GM21717 (cell line): ENCODE measurements around the gene INPP5K.
"Not testable (repeated sequence)": the region's sequence is repeated elsewhere in the genome, so short reads cannot be mapped to it uniquely, and the experiment has no call there.

Source experiments
- ATAC-seq: cut with Tn5 transposase; IDR thresholded peaks from one replicate; pipeline ENCODE4 v1.9.1; 2021; ENCODE audit warnings: mild to moderate bottlenecking, moderate library complexity; ENCODE audit not compliant: unreplicated experiment

The INPP5K gene

DNA sequence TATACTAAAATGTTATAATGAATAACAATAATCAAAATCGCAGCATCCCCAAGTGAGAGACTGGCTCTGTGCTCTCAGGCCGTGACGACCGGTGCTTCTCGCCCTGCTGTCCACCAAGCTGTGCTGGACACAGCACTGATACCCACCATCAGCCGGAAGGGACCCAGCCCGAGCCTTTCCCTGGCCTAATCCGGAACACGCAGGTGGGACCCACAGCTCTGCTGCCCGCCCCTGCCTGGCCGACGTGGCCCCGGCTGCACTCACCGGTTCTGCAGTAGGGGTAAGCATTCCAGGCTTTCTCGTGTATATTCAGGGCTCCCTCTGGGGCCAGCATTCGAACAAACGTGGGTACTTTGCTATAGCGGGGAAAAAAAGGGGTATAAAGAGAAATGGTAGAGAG, 31.6 kb upstream of the INPP5K start:
- no peak for ATAC-seq

DNA sequence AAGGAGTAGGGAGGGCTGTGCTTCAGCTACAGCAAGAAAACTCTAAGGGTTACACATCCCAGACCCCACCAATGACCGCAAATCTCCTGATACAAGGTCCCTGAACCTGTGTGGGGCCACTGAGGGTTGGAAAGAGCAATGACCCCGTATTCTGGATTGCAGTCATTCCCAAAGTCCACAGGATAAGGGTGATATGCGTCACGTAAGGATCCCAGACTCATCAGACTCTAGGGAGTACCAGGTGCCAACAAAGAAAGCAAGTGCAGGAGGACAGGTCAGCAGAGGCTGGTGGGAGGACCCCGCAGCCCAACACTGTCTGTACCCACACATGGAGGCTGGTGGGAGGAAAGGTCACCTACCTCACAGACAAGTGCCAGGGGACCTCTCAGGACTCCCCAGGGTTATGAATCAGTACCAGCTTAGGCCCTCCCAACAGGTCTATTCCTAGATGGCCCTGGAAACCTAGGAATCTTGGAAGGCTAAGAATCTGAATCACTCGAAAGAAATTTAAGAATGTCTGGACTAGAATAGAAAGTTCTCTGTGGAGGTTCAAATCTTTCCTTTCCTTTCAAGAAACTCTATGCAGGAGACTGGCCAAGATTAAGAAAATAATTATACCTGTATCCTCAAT, 30.0 kb upstream of the INPP5K start:
- ATAC-seq: no peak

DNA sequence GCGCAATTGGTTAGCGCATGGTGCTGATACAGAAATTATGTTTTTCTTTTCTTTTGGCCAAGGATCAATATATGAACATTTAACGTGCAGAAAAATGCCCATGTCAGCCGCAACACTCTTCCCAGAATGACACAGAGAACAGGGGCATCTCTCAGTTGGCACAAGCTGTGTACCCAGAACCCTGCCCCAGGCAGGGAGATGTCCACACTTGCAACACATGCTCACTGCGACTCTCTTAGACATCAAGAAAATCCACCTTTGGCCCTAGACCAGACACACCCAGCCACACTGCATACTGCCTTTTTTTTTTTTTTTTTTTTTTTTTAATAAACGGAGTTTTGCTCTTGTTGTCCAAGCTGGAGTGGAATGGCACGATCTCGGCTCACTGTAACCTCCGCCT, 29.2 kb upstream of the INPP5K start:
- ATAC-seq: no peak

DNA sequence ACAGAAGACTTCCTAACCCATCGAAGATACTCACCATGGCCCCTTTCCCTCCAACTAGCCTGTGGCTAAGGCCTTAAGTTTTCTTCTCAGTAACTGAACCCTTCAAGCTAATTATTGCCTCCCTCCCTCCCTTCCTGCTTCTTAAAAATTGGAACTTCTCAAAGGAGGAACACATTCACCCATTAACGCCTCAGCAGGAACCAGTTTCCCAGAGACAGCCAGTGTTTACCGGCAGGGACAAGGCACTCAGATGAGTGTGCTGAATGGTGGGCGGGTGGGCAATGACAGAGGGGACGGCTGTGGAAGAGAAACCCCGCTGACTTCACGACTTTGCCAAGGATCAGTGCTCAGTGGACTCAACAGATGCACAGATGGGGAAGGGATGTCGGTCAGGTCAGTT, 25.9 kb upstream of the INPP5K start:
- no peak for ATAC-seq

DNA sequence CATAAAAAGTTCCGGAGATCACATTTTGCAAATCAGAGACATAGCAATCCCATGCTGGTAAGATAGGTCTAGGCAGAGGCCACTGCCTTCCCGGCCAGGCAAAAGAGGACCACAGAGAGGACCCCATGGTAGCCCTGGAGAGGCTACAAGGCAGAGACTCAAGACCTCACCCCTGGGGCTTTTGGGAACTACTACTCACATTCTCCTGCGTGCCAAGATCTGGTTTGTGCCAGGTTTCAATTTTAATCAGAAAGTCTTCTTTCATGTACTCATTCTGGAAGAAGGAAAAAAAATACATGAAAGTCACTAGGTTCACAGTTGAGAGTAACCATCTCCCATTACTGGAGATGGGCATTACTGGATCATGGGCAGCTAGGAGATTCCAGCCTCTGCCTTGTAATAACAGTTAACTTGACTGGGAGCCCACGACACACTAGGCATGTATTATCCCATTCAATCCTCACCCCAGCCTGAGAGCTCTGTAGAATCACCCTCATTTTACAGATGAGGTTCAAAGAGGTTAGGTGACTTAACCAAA, 25.0 kb upstream of the INPP5K start:
- ATAC-seq: no peak

DNA sequence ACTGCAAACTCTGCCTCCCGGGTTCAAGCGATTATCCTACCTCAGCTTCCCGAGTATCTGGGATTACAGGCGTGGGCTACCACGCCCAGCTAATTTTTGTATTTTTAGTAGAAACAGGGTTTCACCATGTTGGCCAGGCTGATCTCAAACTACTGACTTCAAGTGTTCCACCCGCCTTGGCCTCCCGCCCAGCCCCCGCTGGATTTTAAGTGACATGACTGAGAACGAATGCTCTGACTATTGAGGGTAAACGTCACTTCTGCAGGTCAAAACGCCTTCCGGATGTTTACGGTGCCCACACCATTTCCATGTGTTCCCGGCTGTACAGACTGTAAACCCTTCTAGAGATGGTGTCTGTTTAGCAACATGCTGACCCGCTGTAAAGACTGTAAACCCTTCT, 23.4 kb upstream of the INPP5K start:
- ATAC-seq: no peak

DNA sequence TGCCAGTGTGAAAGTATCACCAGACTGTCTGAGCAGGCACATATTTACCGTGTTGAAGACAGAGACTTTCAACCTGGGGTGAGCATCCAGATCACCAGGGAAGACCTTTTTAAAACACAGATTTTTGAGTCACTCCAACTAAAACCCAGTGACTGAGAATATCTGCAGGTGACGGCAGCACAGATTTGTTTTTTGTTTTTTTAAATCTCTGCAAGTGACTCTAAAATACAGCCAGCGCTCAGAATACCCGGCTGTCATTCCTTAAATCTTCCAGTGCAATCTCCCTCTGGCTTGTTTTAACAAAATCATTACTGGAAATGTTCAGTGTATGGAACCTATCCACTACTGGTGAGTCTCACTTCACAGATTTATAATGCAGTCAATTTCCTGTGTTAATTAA, 19.3 kb upstream of the INPP5K start:
- ATAC-seq: no peak

DNA sequence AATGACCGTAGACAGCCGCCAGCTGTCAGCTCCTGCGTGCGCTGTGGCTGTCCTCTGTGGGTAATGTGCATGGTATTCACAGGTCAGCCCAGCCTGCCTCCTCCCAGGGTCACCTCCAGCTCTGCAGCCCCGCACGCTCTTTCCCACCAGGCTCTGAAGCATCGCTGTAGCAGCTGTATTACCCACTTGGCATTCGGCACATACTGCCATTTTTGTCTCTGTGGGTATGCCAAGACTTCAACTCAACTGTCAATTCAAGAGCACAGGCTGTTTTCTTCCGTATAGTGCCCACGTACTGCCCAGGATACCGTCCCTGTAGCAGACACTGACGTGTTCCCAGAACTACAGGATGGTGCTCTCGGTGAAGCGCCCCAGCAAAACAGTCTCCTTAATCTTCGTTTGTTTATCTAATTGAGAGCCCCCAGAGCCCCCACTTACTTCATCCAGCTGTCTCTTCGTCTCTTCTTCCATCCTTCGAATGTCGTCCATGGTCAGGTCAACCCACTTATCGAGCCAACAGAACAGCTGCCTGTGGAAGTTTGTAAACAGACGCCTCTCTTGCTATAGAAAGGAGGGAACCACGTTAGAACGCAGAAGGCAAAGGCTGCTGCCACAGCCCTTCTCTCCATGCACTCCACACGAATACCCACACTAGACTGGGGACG, 17.4 kb upstream of the INPP5K start:
- ATAC-seq: no peak

DNA sequence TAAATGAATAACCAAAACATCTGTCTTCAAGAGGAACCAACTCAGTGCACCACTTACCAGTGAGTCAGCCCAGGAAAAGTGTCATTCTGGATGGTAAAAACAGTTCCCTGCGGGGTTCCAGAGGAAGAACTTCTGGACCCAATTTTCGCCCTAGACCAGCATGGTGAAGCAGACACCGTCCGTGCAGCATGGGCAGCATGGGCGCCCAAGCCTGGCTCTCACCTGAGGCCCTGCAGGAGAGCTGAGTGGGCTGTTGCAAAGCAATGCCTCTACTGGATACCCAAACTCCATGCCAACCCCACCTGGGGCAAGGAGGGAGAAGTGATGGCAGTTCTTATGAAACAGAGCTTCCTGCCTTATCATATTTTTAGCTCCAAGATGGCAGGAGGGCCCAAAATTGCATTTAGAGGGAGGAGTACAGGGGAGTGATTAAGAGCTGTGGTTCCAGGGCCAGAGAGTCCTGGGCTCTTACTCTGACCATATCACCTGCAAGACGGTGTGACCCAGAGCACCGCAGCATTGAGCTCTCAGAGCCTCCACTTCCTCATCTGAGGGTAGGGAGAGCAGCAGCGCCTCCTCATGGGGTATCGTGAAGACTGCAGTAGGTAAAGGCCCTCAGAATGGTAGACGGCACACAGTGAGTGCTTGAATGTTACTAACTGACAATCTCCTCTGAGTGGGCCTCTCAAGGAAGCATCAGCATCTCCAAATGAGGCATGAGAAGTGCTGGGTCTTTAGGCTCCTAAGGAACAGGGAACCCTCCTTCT, 16.6 kb upstream of the INPP5K start:
- ATAC-seq: no peak

DNA sequence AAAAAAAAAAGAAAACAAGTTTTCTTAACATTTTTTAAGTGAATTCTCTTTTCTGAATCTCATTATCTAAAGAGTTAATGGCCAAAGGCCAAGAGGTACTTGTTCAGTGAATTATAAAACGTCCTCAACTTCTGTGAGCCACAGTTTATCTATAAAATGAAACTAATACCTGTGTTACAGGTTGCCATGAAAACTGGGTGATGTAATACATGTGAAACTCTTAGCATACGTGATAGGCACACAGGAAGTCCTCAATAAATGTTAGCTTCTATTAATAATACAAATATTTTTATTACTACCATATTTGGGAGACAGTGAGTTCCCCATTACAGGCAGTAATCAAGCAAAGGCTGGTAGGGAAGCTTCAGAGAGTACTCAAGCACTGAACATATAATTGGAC, 13.5 kb upstream of the INPP5K start:
- ATAC-seq: no peak

DNA sequence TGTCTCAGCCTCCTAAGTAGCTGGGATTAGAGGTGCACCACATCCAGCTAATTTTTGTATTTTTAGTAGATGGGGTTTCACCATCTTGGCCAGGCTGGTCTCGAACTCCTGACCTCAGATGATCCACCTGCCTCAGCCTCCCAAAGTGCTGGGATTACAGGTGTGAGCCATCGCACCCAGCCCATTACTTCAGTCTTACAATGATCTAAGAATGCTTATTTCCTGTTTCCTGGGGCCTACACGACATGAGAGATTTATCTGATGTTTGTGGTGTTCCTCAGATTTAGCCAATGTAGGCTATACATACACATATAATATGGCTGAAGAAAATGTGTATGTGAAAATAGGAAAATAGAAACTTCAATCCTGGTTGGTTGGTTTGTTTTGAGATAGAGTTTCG, 10.5 kb upstream of the INPP5K start:
- ATAC-seq: not testable (repeated sequence)

DNA sequence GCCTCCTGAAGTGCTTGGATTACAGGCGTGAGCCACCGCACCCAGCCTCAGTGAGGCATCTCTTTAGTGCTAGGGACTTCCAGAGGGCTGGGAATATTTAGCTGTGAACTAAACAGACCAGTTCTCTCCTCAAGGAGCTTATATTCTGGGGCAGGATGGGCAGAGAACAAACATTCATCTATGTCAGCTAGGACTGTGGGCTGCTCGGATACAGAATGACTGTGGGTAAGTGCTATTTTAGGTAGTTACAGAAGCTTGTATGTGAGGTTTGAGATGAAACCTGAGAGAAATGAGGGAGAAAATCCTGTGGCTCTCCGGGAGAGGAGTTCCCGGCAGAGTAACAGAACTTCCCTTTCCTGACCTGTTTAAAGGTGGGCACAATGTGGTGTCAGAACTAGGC, 6.2 kb upstream of the INPP5K start:
- no peak for ATAC-seq

DNA sequence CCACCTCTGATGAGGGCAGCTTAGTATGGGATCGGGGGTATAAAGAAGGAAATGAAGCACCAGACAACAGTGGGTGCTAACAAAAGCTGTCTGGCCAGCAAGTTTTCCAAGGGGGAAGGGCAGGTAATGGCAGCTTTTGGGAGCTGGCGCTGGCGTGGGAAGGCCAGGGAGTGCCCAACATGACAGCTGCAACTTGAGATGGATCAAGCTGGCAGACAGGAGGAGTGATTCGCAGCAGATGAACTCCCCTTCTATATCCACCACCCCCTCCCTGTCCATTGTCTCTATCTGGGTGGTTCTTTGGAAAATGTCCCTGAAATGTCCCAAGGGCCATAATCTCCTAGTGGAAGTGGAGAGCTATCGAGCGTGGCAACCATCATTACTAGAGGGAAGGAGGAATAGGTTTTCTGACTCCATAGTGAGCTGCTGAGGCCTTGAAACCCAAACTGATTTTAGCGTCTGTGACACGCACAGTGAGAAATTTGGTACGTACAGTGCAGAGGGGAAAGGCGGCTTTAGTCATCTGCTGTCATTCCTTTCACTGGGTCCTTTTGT, 4.8 kb upstream of the INPP5K start:
- no peak for ATAC-seq

DNA sequence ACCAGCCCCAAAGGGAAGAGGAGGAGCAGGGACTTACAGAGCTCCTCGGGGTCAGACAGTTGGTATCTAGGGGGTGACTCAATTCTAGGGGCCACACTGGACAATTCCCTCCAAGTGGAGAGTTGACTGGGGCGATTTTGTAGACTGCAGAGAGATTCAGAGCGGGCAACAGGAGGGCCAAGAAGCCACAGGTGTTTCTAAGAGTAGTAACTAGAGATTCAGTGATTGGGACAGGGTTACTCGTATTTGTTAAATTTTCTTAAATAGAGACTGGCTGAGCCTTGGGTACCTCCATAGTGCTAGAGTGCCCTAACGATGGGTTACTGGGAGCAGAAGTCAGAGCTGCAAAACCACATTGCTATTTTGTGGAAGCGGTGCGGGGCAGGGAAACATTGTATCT, 3.3 kb upstream of the INPP5K start:
- no peak for ATAC-seq

DNA sequence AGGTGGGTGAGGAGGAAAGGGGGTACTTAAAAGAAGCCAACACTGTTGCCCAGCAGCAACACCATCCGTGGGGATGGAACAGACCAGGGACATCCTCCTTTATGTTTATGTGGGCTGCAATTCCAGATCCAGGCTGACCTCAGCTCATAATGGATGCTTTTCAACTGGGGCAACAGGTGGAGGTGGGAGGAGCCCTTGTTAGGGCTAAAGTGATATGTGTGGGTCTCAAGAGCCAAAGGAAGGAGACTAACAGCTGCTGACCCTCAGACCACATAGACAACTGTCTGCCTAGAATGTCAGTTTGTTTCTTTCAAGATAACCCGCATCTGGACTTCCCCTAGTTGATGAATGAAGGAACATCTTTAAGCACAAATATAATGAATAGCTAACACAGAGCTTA, 2.0 kb upstream of the INPP5K start:
- no peak for ATAC-seq

DNA sequence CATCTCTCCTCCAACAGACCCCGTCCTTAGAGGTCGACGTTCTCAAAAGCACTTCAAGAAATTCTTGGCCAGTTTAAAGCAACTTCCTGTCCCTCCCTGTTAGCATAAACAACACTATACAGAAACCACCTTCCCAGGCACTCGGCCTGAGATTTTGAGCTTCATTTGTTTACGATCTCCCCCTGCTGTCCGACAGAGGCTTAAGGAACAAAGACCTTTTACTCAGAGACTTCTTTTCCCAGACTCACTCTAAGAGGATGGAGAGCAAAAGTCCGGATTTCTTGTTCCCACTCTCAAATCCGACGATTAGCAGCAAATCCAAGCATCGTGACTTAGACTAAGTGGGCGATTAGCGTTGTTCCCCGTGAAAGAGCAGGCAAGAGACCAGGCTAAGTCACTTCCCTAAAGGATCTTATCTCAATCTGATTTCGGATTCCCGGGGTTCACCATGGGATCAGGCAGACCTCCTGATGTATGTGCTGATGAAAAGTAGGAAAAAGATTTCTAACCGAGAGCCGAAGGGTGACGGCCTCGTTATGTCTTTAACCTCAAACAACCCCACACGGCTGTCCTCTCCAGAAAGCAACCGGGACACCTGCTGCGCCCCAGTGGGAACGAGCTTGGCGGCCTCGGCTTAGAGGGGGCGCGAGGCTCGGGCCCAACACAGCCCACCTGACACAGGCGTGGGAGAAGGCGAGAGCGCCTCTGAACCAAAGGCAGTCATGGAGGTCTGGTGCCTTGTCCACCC, 598 bp downstream of the INPP5K start:
- no peak for ATAC-seq

DNA sequence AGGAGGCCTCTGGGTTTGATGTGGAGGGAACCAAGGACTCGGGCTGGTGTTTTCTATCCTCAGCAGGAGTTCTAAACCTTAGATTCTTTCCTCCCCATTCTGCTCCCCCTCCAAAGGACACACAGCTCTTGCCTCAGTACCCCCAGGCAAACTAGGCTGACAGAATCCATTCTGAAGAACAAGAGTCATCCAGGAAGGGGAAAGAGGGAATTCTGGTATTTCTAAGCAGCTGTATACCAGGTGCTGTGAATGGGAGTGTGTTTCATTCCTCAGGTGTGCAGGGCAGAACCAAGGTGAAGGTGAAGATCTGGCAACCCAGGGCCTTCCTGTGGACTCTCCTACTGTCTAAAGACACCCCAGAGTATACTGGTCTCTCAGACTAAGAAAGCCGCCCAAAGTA, 4.1 kb downstream of the INPP5K start:
- no peak for ATAC-seq

DNA sequence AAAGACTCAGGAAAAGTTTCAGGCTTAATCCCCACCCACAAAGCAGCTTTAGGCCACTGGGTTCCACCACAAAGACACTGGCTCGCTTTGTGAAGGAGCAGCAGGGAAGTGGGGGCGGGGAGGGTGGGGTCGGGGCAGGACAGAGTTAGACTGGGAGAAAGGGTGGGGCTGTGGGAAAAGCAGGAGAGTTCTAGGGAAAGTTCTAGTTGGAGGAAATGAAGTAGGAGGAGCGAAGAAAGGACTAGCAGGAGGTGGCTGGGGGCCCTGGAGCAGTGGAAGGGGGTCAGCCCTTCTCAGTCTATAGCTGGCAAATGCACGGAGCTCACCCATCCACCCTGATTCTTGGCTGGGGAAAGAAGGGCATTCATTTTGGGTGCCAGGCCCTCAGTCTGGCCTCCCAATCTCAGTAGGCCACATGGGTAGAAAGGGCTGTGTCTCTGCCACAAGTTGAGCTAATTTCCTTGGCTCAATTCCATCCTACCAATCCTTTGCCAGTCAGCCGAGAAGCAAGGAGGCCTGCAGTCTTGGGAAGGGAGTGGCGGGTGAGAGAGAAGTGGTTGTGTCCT, 4.6 kb downstream of the INPP5K start:
- ATAC-seq: no peak

DNA sequence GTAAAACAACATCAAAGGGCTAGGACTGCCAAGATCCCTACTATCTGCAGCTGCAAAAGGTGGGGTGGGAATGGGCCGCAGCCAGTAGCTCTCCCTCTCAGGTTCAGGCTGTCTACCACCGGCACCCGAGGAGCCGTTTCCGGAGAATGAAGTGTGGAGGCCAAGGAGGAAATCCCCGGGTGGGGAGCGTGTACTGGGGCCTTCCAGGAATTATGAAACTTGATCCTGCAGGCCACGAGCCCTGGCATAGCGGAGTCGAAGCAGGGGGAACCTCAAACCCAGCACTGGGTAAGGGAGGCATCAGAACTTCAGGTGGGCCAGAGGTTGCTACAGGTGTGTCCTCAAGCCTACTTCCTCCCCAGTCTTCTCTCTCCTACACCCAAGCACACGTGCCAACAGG, 5.1 kb downstream of the INPP5K start:
- ATAC-seq: no peak

DNA sequence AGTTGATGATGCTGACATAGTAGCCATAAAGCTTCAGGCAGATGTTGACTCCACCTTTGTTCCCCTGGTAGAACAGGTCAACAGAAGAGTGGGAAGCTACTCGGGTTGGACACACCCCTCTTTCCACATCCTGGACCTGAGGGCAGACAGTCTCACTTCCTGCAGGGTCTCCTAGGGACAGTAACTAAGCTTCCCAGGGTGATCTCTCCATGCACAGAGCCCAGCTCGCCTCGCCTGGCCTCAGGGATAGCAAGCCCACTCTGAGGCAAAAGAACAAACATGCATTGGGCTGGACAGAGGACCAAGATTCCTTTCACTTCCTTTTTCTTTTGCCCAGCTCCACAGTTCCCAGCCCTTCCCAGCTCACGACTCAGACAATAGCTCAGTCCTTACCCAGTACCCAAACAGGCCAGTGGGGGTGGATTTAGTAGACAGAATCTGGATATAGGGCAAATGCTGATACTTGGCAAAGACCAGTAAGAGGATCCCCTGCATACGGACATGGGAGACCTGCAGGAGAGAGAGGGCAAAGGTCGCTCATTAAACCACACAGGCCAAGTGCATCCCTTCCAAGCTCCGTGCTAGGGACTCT, 7.0 kb downstream of the INPP5K start:
- no peak for ATAC-seq
